Erythroblast (primary cell): ENCODE results near the gene PACRGL.
"Not testable (repeated sequence)": the region's sequence is repeated elsewhere in the genome, so short reads cannot be mapped to it uniquely, and the experiment has no call there.

Source experiments
- DNase-seq, 2 experiments: peaks; one replicate each; lab custom pipeline; 2025; lab: John Stamatoyannopoulos, UW
- GATA1 ChIP-seq: IDR thresholded peaks from 2 replicates; pipeline ENCODE4 v1.6.1; 2011; ENCODE audit warnings: low read depth, mild to moderate bottlenecking, control low read depth, low read length, moderate library complexity
- POLR2A ChIP-seq: IDR thresholded peaks from 2 replicates; pipeline ENCODE4 v1.6.1; 2011; ENCODE audit warnings: mild to moderate bottlenecking, low read length

PACRGL gene

GRCh38 chr4:20684852-20685763 lies 15.2 kb upstream of the PACRGL start:
- peak; percentile 2 to 35 for DNase-seq
- TF ChIP-seq GATA1 (no peak), POLR2A (no peak)

- TF ChIP-seq POLR2A (no peak), GATA1 (no peak)
- no peak for DNase-seq
Observed at GRCh38 chr4:20687864-20688263, 12.4 kb upstream of the PACRGL start.

- no peak for DNase-seq
- TF ChIP-seq GATA1 (no peak), POLR2A (no peak)
Observed at GRCh38 chr4:20696815-20697214, 3.4 kb upstream of the PACRGL start.

DNA sequence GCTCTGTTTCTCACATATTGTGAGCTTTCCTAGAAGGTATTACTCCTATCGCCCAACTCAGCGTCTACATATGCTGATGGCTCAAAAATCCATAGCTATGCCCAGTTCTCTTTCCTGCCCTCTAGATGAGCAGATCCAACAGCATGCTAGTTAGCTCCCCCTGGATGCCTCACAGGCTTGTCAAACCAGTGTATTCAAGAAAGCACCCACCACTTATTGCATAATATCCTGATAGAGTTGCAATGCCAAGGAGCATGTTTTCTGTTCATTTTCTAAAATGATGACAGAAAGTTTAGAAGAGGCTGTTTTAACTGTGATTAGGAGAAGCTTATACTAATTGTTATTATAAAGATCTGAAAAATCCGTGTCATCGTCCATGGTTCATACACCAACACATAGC lies 1.9 kb upstream of the PACRGL start:
- peak; percentile 41 to 44 for DNase-seq
- TF ChIP-seq GATA1 = no peak
- TF ChIP-seq POLR2A = no peak

GRCh38 chr4:20698820-20699219 lies 1.4 kb upstream of the PACRGL start:
- peak; percentile 45 to 76 for DNase-seq
- TF ChIP-seq GATA1 (no peak), POLR2A (no peak)

- TF ChIP-seq GATA1 (no peak), POLR2A (no peak)
- DNase-seq = no peak
Observed at GRCh38 chr4:20711335-20711734, 11.1 kb downstream of the PACRGL start.

DNA sequence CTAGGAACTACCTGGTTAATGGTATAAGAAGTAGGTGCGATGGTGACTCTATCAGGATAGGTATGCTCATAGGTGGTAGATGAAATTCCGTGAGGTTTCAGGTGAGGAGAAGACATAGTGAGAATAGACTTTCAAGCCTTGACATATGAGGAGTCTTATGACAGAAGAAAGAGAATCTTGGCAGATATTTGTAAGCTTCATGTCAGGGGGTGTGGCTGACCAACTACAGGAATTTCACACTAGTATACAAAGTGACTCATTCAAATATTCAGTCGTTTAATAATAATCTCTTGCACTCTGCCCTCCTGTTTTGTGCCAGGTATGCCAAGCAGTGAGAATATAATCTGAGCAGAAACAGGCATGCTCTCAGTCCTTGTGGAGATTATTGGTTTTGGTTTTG lies 22.8 kb downstream of the PACRGL start:
- DNase-seq = no peak
- TF ChIP-seq GATA1 (no peak), POLR2A (no peak)

GRCh38 chr4:20723463-20723862 lies 23.2 kb downstream of the PACRGL start:
- TF ChIP-seq GATA1 (no peak), POLR2A (no peak)
- peak in 1 of 2 experiments; percentile 19 for DNase-seq

DNA sequence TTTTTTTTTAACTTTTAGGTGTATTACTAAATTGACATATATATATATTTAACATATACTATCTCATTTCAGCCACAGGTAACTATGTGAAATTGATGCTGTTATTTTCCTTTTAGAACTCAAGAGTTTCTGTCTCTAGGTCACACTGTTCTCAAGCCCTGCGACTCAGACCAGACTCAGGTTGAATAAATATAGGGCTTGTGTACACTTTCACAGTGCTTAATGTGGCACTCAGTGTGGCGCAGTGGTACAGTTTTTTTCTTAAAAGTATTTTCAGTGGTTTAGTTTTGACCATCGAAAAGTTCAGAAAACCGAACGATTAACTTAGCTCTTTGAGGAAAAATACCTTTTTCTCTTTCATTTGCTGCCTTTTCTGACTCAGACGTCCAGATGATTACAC lies 24.7 kb downstream of the PACRGL start:
- DNase-seq = no peak
- TF ChIP-seq POLR2A = no peak

DNA sequence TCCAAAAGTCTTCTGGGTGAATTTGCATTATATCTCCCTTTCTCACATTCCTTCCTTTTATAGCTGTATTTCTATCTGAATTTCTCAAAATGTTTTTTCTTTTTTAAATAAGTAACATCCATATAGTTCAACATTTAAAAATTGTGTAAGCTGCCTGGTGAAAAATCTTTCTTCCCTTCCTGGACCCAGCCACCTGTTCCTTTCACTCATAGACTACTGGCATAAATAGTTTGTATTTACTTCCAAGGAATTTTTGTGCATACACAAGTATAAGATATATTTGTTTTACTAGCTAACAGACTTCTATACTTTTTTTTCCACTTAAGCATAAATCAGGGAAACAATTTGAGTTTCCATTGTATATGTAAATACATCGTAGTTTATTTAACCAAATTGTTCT lies 35.7 kb downstream of the PACRGL start:
- no peak for TF ChIP-seq GATA1
- no peak for DNase-seq

GRCh38 chr4:20746000-20746399 lies 45.7 kb downstream of the PACRGL start:
- DNase-seq = not testable (repeated sequence)

GRCh38 chr4:20752641-20753040 lies 52.4 kb downstream of the PACRGL start:
- TF ChIP-seq GATA1 (no peak), POLR2A (no peak)
- no peak for DNase-seq

GRCh38 chr4:20754036-20754435 lies 53.8 kb downstream of the PACRGL start:
- DNase-seq = no peak
- TF ChIP-seq GATA1 (no peak), POLR2A (no peak)

- peak in 1 of 2 experiments; percentile 7 for DNase-seq
- TF ChIP-seq GATA1 (no peak), POLR2A (no peak)
Observed at GRCh38 chr4:20760053-20760452, 59.8 kb downstream of the PACRGL start.

DNA sequence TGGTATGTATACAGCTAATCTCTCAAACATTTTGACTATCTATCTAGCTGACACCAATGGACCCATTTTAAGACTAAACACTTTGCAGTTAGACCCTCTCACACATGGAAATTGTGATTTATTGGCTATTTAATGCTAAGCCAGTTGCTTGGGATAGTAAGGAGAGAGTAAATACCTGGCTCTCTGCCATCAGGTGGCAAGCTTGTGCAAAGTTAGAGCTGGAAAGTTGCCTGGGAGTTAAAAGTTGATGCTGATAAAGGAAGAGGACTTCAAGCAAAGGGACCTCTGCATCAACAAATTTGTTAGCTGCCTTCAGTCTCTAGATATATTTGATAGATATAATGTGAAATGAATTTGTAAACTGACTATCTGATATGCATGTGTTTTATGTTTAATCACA lies 61.1 kb downstream of the PACRGL start:
- DNase-seq = no peak
- TF ChIP-seq GATA1 (no peak), POLR2A (no peak)

DNA sequence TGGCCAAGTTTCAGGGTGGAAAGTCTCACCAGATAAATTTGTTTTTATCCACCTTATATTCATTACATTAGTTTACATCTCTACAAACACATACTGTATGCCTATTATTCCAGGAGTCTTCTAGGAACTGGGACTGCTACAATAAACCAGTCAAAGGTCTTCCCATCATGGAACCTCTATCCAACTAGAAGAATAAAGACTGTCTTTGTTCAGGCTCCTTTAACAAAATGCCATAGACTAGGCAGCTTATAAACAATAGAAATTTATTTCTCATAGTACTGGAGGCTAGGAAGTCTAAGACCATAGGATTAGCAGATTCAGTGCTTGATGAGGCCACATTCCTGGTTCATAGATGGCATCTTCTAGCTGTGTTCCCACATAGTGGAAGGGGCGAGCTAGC lies 61.6 kb downstream of the PACRGL start:
- no peak for TF ChIP-seq GATA1
- no peak for TF ChIP-seq POLR2A
- DNase-seq = no peak
